GM18873 (cell line): ENCODE measurements around the gene LRP11.
"Not testable (repeated sequence)": the region's sequence is repeated elsewhere in the genome, so short reads cannot be mapped to it uniquely, and the experiment has no call there.

Source experiments
- ATAC-seq: cut with Tn5 transposase; IDR thresholded peaks from one replicate; pipeline ENCODE4 v1.9.1; 2021; ENCODE audit warnings: mild to moderate bottlenecking, moderate library complexity, moderate number of reproducible peaks; ENCODE audit not compliant: unreplicated experiment, low FRiP score

LRP11 gene

DNA sequence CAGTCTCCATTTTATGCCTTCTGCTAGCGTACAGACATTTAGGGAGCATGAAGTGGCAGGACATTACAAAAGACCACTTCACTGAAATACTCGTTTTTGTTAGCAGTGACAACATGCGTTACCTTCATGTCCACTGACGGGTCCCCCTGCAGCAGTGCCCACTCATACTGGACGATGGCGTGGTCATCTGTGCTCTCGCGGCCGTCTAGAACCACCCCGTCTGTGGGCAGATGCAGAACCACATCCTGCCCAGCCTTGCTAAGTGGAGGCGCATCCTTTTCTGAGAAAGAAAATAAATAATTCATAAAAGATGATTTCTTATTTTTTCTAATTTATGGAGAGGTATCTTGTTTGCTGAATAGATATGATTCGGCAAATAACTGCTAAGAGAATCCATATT, 11.3 kb downstream of the LRP11 start:
- ATAC-seq, result no peak

DNA sequence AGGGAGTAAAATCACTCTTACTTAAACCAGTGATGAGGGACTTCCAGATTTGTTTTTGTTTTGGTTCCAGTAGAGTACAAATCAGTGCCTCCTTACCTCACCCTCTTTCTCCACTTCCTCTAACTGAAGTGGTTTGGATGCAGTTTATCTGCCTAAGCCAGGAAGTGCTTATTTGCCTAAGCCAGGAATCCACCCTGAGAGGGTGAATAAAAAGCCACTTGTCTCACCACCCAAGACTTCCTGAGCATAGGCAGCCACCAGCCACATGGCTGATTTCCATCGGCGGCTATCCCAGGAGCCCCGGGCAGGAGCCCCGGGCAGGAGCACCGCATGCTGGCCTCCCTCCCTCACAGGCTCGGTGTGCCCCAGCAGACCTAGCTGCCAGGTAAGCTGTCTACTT, 12.0 kb downstream of the LRP11 start:
- ATAC-seq, result no peak

DNA sequence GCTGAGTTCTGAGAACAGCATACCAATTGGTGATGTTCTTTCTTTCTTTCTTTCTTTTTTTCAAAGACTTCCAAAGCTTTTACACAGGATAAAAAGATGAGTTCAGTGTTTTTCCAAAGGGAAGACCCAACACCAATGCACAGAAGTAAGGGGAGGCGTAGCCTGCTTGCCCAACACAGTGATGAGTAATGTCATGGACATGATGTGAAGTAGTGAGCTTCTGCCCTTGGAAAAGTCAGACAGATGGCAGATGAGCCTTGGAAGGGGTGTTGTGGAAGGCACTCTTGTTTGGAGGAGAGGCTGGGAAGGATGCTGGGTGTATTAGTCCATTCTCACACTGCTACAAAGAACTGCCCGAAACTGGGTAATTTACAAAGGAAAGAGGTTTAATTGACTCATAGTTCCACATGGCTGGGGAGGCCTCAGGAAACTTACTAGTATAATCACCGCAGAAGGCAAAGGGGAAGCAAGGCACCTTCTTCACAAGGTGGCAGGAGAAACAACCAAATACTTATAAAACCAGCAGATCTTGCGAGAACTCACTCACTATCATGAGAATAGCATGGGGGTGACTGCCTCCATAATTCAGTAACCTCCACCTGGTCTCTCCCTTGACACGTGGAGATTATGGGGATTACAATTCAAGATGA, 12.6 kb downstream of the LRP11 start:
- ATAC-seq, result no peak

DNA sequence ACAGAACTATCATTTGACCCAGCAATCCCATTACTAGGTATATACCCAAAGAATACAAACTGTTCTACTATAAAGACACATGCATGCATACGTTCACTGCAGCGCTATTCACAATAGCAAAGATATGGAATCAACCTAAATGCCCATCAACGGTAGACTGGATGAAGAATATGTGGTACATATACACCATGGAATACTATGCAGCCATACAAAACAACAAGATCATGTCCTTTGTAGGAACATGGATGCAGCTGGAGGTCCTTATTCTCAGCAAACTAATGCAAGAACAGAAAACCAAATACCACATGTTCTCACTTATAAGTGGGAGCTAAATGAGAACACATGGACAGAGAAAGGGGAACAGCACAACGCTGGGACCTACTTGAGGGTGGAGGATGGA, 15.8 kb downstream of the LRP11 start:
- not testable (repeated sequence) for ATAC-seq

DNA sequence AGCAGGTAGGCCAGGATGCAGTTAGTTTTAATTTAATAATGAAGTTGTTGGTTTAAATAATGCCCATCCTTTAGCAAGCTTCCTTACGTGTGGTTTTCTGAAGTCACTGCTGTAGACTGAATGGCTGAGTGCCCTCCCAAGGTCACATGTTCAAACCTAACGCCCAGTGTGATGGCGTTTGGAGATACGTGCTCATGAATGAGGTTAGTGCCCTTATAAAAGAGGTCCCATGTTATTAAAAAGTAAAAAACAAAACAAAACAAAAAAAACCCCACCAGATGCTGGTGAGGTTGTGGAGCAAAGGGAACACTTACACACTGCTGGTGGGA, 16.3 kb downstream of the LRP11 start:
- no peak for ATAC-seq

DNA sequence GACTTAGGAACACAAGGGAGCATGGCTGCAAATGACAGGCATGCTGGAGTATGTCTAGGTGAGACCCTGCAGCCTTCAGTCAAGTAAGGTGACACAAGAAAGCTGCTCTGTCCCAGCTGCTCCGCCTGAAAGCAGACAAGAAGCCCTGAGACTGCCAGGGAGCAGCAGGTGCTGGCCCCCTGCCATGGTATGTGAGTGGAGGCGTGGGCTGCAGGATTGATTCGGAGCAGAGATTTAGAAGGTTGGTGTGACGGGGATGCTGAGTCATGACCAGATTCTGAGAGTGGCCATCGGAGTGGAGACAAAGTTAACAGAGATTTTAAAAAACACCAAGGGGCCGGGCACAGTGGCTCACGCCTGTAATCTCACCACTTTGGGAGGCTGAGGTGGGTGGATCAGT, 17.8 kb downstream of the LRP11 start:
- ATAC-seq, result no peak

DNA sequence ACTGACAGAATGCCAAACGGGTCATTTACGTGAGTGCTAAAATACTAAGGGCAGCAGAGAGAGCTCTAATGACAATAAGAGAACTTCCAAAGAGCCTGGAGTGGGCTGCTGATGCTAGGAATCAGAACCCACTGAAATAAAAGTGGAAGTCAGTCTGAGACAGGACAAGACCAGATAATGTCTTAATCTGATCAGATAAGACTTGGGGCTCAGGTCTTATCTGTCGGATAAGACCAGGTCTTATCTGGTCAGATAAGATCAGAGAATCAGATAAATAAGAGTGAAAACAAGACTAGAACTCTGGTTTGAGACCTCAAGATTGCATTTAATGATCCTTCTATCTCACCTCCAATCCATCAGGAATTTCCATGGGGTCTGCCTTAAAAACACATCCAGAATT, 18.6 kb downstream of the LRP11 start:
- no peak for ATAC-seq

DNA sequence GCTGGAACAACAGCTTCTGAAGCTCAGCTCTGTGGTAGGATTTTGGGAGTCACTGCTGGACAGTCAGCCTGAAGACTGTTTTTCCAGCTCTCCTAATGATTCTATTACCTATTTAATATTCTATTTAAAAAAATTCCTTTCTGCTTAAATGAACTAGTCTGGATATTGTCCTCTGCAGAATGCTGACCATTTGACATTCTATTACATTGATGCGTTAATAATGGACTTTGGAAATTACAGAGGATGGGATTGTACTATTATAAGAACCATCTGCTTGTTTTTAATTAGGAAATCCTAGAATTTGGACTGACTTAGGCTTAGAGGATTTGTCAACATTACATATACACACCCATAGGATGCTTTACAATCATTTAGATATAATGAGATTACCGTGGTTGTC, 19.7 kb downstream of the LRP11 start:
- no peak for ATAC-seq

DNA sequence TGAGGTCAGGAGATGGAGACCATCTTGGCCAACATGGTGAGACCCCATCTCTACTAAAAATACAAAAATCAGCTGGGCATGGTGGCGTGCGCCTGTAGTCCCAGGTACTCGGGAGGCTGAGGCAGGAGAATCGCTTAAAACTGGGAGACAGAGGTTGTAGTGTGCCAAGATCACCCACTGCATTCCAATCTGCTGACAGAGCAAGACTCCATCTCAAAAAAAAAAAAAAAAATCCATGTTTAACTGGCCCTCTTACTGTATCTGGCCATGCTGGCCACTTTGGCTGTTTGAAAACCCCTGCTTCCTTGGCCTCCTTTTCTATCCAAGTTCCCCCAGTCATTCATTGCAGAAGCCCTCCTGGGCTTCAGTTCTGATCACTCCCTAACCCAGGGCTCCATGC, 20.1 kb downstream of the LRP11 start:
- ATAC-seq, result not testable (repeated sequence)

DNA sequence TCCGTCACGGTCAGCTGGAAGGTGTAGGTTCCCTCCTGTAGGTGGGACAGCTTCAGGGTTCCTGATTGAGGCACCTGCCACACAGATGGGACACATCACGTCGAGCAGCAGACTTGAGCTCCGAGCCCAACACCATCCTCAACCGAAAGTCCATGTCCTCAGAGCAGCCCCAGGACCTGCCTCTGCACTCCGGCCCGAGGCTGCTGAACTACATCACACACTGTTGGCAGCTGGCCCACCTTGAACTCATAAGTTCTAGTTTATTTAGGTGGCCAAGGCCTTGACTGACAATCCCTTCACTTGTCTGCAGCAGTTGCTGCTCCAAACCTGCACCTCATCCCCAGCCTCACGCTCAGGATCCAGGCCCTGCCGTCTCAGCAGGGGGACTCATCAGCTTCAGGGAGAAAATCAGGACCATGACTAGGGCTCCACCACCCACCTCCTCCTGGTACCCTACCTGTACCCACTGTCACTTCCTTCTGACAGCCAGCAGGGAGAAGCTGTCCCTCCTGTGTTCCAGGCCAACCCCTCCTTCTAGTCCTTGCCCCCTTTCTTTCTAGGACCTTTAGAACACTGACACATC, 21.0 kb downstream of the LRP11 start:
- ATAC-seq, result no peak

DNA sequence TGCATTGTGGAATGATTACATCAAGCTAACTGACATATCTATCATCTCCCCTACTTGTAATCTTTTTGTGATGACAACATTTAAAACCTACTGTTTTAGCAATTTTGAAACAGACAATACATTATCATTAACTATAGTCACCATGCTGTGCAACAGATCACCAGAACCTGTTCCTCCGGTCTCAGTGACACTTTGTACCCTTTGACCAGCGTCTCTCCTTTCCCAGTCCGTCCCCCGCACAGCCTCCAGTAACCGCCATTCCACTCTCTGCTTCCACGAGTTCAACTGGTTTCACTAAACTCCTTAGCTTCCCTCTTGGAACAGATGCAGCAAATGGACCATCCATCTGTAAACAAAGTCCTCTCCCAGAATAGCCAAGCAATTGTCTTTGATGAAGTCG, 21.8 kb downstream of the LRP11 start:
- ATAC-seq, result no peak

DNA sequence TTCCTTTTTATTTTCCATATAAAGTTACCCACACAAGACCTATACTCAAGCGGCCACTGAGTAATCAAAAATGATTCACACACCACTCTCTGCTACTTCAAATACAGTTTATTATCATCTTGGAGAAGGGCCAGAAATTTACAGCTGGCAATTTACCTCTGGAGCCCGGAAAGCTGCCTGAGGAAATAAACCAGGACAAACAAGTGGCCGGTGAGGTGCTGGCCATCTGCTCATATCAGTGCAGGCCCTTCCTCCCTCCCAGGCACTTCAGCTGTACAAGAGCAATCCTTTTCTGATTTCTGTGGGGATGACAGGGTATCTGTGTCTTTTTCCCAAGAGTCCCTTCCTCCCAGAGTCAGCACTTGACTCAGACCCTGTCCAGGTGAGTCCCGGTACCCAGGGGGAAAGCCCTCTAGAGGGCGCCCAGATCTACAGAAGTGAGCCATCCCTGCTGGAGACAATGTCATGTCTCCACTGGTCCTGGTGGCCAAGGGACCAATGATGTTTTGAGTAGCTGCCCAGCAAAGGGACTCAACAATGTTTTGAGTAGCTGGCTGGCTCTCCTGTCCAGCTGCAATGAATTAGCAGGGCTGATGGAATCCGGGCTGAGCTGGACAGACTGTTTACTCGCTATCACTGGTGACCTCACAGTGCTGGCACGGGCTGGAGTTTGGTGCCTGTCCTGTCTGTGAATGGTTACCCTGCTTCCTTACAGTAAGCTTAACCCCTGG, 23.6 kb downstream of the LRP11 start:
- no peak for ATAC-seq

DNA sequence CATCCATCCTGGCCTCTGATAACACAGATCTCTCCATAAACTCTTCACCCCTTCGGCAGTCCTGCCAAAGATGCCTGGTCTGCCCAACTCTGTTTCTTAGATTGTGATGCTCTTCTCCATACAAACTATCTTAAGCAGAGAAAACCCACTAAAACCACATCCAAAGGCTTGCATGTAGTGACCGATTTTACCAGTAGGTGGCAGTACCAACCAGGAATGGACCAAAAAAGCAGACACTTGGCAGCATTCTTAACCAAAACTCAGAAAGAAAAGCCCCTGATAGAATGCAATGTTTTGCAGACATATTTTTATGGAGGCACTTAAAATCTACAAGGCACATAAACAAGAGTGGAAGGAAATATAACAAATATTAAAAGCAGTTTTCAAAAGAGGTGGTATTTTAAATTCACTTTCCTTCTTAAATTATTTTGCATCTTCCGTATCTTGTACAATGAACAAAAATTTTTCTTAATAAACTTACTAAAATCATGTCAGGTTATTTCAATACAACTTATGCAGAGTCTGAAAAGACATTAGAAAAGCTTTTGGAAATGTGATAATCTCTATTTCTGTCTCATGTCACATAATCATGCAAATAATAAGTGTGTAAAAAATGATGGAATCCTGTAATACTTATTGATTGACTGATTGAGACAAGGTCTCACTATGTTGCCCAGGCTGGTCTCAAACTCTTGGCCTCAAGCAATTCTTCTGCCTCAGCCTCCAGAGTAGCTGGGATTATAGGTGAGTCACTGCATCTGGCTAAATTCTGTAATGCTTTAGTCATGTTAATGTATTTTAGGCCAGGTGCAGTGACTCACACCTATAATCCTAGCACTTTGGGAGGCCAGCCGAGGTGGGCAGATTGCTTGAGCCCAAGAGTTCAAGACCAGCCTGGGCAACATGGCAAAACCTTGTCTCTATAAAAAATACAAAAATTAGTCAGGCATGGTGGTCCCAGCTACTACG, 29.4 kb downstream of the LRP11 start:
- ATAC-seq, result no peak

DNA sequence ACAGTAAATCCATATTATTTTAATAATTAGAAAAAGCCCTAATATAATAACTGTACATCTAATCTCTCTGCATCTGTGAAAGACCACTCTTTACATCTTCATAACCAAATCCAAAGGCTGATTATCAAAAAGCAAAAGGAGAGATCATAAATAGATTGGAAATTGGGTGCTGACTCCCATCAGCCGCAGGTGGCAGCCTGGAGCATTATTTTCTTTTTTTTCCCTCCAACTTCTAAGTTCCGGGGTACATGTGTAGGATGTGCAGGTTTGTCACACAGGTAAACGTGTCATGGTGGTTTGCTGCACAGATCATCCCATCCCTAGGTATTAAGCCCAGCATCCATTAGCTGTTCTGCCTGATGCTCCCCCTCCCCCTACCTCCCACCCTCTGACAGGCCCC, 30.5 kb downstream of the LRP11 start:
- ATAC-seq, result no peak

DNA sequence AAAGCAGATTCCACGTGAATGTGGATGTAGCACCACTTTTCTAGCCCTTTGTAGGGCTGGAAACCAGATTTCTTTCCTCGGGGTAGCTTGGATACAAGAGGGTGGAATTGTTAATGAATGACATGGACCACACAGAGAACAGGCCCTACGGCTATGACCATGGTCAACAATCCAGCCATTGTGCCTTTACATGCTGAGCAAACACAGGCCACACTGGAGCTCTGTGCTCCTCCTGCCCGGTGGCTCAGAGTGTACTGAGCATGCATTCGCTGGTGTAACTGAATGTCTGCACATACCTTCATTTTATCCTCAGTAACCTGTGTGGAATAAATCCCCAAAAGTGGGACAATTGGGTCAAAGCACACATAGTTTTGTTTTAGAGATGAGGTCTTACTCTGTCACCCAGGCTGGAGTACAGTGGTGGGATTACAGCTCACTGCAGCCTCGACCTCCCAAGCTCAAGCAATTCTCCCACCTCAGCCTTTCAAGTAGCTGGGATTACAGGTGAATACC, 32.8 kb downstream of the LRP11 start:
- no peak for ATAC-seq

DNA sequence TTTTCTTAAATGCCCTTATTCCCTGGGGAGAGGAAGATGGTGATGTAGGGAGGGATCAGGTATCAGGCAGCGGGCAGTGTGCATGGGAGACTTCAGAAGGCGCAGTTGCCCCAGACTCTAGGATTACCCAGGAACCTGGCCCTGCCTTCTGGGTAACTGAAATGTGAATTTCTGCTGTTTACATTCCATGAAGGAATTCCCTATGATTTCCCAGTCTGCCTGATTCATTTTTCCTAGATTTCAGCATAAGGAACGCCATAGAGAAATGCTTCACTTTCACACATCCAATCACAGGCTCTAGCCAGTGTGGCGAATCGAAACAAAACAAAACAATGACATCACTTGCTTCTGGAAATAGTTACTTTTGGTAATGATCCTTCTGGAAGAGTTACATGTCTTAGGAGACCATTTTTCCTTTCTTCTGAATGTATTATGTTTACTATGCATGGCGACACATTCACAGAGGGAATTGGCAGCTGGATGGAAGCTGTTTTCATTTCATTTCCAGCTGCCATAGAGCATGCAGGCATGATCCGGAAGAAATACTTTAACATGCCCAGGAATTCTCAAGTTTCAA, 33.3 kb downstream of the LRP11 start:
- no peak for ATAC-seq

DNA sequence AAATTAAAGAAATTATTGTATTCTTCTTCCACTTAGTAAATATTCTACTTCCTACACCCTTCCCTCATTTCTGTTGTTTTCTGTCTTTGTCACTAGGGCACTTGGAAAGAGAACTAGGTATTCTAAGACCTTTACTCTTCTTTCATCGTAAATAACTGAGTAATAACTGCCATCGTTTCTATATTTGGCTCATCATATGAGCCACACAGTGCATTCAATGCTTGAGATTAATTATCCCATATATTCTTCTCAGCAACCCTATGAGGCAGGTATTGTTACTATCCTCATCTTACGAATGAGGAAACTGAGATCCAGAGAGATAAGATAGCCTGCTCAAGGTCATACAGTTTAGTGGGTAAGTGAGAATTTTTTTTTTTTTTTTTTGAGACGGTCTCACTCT, 38.9 kb downstream of the LRP11 start:
- ATAC-seq, result no peak

DNA sequence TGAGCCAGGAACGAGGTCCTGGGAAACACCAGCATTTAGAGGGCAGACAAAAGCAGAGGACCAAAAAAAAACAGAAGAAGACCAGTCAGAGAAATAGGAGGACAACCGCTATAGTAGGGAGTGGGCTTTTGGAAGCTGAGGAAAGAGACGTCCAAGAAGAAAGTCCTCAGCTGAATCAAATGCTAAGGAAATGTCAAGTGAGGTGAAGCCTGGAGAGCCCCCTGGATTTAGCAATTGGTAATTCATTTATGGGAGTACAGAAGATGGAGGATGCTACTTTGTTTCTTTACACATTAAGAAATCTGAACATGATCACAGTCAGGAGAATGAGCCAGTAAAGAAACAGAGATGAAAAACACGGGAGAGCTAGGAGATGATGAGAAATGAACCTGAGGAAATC, 41.1 kb downstream of the LRP11 start:
- ATAC-seq, result no peak

DNA sequence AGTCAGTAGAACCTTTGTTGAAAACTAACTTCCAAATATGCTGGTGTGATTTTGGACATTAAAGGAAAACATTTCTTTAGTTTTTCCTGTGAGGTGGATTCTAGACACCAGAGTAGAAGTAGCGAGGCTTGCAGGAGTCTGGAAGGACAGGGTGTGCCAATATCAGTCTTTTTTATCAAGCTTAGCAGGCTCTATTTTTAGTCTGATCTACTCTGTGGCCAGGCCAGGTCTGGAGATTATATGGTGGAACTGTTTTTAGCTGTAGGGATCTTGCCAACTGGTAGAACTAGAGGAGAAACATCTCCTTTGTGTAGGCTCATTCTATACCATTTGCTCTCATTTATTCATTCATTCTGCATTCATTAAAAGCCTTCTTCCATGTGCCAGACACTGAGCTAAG, 42.7 kb downstream of the LRP11 start:
- no peak for ATAC-seq

DNA sequence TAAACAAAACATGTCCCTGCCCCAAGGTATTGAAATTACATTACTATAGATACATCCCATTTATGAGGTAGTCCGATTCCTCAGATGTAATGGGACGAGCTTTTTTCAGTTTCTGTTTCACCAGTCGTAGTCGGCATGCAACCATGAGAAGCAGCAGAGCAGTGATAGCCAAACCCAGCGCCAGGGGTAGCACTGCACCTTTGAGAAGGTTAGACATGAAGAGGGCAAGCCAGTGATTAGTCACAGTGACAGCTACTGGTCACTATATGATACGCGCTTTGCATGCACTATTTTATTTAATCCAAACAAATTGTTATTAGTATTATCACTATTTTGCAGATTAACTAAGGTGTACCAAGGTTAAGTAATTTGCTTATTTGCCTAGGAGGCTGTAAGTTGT, 43.7 kb downstream of the LRP11 start:
- ATAC-seq, result no peak

DNA sequence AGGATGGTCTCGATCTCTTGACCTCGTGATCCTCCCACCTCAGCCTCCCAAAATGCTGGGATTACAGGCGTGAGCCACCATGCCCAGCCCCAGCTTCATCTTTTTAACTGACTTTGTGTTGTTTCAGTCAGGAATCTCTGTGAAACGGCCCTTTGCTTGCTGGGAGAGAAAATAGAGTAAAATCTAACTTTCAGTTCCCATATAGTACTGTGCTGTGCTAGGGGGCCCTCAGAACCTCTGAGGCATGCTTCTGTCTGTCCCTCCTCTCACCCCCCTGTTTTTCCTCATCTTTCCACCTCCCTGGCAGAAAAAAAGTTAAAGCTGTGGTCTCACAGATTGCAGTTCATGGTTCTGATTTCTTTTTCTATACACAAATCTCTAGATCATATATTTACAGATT, 48.4 kb downstream of the LRP11 start:
- ATAC-seq, result no peak
